Fibroblast of gingiva (primary cell): Measurements from ENCODE around the gene CBLB.

Experiments
- DNase-seq: peaks from one replicate; pipeline ENCODE4 v3.0.0-alpha.2; 2011; ENCODE audit warnings: low read depth

Gene CBLB

DNA sequence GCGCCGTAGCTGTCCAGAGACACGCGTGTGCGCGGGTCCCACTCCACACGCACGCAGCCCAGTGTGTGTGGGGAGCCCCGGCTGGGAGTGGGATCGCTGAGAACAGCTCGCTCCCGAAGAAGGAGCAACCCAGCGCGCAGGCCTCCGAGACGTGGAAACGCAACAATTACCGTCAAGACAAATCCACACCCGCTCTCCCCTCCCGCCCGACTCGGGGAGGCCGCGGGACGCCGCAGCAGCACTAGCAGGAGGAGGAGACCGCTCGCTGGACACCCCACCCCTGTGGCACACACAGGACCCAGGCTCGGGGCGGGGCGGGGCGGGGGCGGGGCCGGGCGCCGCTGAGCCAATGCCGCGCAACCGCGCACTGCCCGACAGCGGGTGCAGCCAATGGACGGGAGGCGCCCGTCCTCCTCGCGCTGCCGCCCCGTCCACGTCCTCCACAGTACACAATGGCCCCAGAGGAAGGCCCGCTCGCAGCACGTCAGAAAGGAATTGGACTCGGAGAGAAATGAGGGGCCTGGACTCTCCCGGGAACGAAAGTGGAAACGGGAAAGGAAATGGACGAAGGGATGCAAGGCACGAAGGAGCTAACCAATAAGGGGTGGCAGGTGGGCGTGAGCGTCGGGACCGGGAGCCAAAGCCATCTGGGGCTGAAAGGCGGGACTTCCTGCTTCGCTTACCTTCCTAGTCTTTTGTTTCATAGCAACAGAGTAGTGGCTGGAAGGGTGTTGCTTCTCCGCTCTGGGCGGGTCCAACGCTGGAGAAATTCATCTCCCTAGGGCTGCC is at the start of gene CBLB:
Gene CBLB (minus strand): TSS at position 271 of the 789 bp plus-strand sequence. CDS start 1,435 bp downstream, outside the sequence.
- DNase-seq = peak; percentile 98

DNA sequence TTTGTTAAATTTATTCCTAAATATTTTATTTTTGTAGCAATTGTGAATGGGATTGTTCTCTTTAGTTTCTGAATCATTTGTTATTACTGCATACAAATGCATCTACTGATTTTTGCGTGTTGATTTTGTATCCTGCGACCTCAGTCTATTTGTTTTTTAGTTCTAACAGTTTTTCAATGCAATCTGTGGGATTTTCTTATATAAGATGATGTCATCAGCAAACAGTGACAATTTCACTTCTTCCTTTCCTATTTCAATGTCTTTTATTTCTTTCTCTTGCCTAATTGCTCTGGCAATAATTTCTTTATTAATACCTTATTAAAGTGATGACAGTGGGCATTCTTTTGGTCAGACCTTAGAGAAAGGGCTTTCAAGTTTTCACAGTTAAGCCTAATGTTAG is 48.0 kb upstream of the CBLB start:
- DNase-seq = no peak

- no peak for DNase-seq
These were observed 46.7 kb upstream of the CBLB start for GRCh38 chr3:105915524-105915923.

GRCh38 chr3:105913616-105914015 is 44.8 kb upstream of the CBLB start:
- no peak for DNase-seq

GRCh38 chr3:105912891-105913290 is 44.1 kb upstream of the CBLB start:
- no peak for DNase-seq

- no peak for DNase-seq
These were observed 42.7 kb upstream of the CBLB start for GRCh38 chr3:105911496-105911895.

DNA sequence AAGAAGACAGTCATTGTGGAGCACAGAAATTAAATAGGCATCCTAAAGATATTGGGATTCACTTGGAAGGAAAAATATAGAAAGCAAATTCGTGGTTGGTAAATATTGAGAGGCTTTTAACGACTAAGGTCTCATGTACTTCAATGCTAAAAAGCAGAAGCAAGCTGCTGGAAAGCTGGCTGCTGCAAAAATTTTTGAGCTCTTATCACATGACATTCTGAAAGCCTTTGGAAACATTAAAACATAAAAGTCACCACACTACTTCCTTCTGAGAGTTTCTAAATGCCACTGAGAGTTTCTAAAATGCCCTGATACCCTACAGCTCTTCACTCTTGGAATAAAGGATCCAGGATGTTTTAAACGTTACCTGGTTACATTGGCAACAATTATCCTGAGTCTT is 39.0 kb upstream of the CBLB start:
- no peak for DNase-seq

DNA sequence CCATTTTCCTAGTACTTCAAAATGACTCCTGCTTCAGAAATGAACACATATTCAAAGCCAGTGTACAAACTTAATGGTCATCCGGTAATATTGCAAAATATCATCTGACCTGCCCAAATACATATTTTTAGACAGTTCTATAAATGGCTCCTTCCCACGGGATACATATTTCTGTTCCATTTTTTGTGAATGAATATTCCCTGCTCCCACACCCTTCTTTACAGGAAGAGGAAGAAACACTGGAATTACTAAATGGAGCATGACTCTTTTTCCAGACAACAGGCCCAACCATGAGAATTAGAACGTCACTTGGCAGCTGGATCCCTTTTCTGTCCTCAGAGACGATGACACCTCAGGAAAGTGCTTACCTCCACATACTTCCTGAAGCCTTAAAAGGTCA is 38.0 kb upstream of the CBLB start:
- peak; percentile 92 for DNase-seq

DNA sequence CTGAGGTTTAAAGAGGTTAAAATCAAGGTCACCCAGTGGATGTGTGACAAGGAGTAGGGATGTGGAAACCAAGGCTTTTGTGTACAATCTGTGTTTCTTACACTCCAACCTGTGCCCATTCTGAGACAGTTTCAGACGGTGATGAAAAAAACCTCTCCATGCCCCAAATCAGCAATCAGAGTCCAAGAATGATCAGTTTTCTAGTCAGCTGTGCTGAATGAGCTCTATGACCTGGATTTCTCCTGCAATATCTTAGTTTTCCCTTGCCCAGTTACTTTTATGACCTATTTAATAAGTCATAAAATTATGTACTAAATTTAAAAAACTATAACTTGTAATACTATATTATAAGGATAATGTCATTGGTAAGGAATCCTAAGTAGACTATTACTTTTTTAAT is 37.5 kb upstream of the CBLB start:
- DNase-seq = no peak

- DNase-seq = no peak
These were observed 36.5 kb upstream of the CBLB start for GRCh38 chr3:105905328-105905727.

DNA sequence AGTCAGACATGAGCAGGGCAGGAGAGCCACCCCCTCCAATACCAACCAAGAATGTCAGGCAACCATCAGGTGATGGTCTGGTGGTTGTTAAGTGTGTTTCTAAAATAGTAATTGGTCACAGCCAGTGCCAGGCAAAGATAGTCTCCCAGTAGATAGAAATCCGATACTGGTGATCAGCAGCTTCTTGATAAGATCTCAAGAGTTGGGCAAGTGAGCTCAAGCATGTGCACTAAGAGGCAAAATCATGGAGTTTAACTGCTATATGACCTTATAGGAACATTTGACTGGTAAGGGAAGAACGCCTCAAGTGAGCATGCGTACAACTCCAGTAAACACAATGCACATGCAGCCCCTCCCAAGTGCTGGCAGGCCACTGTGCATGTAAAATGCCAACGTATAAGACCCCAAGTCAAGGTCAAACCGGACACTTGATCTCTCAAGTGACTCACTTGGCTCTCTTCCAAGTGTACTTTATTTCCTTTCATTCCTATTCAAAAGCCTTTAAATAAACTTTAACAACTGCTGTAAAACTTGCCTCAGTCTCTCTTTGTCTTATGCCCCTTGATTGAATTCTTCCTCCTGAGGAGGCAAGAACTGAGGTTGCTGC is 36.0 kb upstream of the CBLB start:
- DNase-seq = no peak

- peak; percentile 31 for DNase-seq
These were observed 35.4 kb upstream of the CBLB start for GRCh38 chr3:105904251-105904650.

GRCh38 chr3:105899516-105899915 is 30.7 kb upstream of the CBLB start:
- peak; percentile 66 for DNase-seq

GRCh38 chr3:105891101-105891500 is 22.3 kb upstream of the CBLB start:
- DNase-seq = no peak

DNA sequence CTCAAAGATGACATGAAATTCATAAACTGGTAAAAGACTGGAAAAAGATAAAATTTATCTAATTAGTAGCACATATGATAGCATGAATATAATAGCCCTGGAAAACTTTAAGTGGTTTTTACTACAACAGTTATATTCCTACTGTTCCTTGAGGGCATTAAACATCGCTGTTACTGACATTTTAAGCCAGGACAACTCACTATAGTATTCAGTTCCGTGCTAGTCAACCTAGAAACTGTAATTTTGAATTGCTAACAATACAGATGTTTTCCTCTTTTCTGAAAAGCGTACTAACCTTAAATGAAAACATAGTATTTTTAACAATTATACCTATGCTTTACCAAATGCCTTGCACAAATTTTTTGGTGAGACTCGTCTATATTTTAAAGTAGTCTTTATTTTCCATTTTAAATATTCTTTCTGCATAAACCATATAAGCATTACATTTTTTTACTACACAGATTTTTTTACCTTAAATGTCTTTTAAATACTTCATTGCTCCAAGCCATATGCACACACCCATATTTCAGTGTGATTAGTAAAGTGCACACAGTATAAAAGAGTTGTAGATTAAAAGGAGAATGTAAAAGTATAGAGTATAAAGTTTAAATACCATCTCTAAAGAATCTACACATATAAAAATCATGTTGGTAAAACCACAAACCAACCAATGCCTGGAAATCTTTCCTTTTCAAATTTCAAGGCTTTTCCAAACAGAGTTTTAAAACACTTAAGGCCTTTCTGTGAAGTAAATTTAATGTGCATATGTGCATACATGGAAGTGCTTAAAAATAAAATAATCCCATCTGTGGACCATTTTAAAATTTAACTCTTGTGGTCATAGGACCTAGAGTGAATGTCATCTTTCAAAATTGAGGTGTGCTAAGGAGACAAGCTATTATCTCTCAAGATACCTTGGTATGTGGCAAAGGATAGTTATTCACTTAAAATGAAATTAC is 20.1 kb upstream of the CBLB start:
- no peak for DNase-seq

- peak; percentile 65 for DNase-seq
These were observed 16.4 kb upstream of the CBLB start for GRCh38 chr3:105885256-105885655.

GRCh38 chr3:105883798-105884377 is 15.1 kb upstream of the CBLB start:
- DNase-seq = peak; percentile 37

GRCh38 chr3:105880681-105881290 is 12.0 kb upstream of the CBLB start:
- DNase-seq = no peak

- peak; percentile 68 for DNase-seq
These were observed 9.2 kb upstream of the CBLB start for GRCh38 chr3:105878061-105878460.

DNA sequence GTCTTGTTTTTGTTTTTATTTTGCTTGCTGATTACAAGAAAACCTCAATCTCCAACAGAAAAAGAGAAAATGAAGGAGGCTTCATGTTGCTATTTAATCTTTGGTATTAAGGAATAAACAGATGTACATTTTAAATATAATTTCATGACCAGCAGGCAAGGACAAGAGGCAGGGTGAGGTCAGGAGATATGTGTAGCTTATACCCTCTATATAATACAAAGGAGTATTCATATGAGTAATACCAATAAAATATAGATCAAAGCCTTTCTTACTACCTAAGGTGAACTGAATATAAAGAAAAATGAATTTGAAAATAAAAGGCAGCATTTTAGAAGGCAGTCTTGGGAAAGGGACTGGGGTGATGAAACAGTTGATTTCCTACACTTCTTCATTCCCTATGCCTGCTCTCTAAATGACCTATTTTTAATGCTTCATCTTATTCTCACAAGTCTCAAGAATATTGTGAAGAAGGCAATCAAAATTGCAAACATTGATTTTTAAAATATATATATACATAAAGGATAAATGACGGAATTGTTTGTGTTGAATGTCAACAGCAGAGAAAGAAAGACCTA is 8.6 kb upstream of the CBLB start:
- no peak for DNase-seq

GRCh38 chr3:105876780-105877327 is 8.0 kb upstream of the CBLB start:
- DNase-seq = no peak
